ENCODE measurements around the gene HNRNPF. TPM values are rescaled to one million over a fixed set of nuclear protein-coding genes. Genes with fewer than 3 reads are reported as not detected.

HNRNPF gene
- total and polyA plus RNA-seq, 2 of the 8 experiments (the other 6 are each of a cell fraction or from before 2014, with no cell fraction given) = 209 to 389 TPM

DNA sequence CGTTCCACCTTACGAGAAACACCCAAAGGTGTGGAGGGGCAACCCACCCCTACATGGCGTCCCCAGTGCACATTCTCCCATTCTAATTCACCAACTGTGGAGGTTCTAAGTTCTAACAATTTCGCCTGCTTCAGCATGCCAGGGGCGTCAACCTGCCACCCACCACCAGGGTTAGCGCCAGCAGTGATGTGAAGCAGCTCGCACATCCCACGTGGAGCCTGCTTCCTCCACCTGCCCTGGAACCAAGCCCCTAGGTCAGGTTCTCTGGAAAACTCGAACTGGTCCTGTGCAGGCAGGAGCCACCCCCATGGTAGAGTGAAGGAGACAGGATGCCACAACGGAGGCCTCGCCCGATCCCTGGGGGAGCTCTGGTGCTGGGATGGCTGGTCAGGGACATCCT, 70.9 kb downstream of the HNRNPF start:
- Histone ChIP-seq H2BK20ac (ENCODE audit: low read length) (peak overlapping the region; percentile 40; the same call in 1 of the 2 replicates), H3K9me3 (ENCODE audit: insufficient read depth in 2 of 2, low read depth in 1 of 2, low read length in 1 of 2) (no peaks in the 10 kb centered on the region), H3K18ac (ENCODE audit: extremely low read depth, low read length) (peak overlapping the region; percentile 93), H3K27ac (ENCODE audit: low read depth, low read length) (no peak overlapping the region), H4K20me1 (replicated peaks in 1 of 2; ENCODE audit: control insufficient read depth in 1 of 2, insufficient read depth in 2 of 2, low read length in 2 of 2) (no peaks in the 10 kb centered on the region), H4K91ac (replicated peaks; ENCODE audit: insufficient read length, low read length) (peak overlapping the region; percentile 98), H3K79me2 (ENCODE audit: control insufficient read depth in 1 of 2, insufficient read depth in 2 of 2, low read length in 2 of 2) (no peaks in the 10 kb centered on the region), H3K4me2 (ENCODE audit: insufficient read depth in 1 of 2, low read depth in 2 of 2, low read length in 2 of 2) (peak overlapping the region in 1 of 2 experiments; percentile 28; a peak in 1 of 4 replicates), H2AFZ (ENCODE audit: low read length) (no peak overlapping the region), H3K23me2 (ENCODE audit: low read depth, low read length) (no peaks in the 10 kb centered on the region), H2BK15ac (ENCODE audit: low read length) (no peak overlapping the region), H3K79me1 (ENCODE audit: low read depth, low read length) (no peaks in the 10 kb centered on the region), H3K14ac (ENCODE audit: insufficient read length) (no peak overlapping the region), H3K23ac (ENCODE audit: insufficient read length) (no peak overlapping the region), H2BK120ac (replicated peaks; ENCODE audit: low read depth, low read length) (peak overlapping the region; percentile 18), H3K36me3 (ENCODE audit: control insufficient read depth in 2 of 4, insufficient read depth in 4 of 4, low read length in 3 of 4) (no peaks in the 10 kb centered on the region), H3K4ac (replicated peaks; ENCODE audit: insufficient read length, low read depth, low read length) (peak overlapping the region; percentile 72), H3K4me1 (replicated peaks in 1 of 4; ENCODE audit: control insufficient read depth in 3 of 4, insufficient read depth in 4 of 4, low read length in 3 of 4) (peaks cover 4 to 11% (median 7%) of the 10 kb centered on the region in 4 experiments), H3K27me3 (replicated peaks in 1 of 4; ENCODE audit: control insufficient read depth in 3 of 4, extremely low read depth in 1 of 4, insufficient read depth in 3 of 4, low read length in 3 of 4) (no peaks in the 10 kb centered on the region), H4K5ac (ENCODE audit: insufficient read length, low read depth, low read length) (peak overlapping the region; percentile 86), H3K56ac (replicated peaks; ENCODE audit: insufficient read length, low read depth, low read length) (no peak overlapping the region), H4K8ac (ENCODE audit: extremely low read depth, insufficient read depth, low read length) (no peak overlapping the region), H2BK5ac (ENCODE audit: low read depth, low read length) (peak overlapping the region; percentile 62; the same call in 1 of the 2 replicates), H2AK5ac (ENCODE audit: low read depth, low read length) (peak overlapping the region; percentile 54; the same call in 1 of the 2 replicates), H3K4me3 (ENCODE audit: extremely low read depth in 1 of 4, insufficient read depth in 2 of 4, low read depth in 3 of 4, low read length in 4 of 4) (no peak overlapping the region), H3K9ac (replicated peaks in 1 of 4; ENCODE audit: extremely low read depth in 1 of 4, low read depth in 3 of 4, low read length in 3 of 4) (no peak overlapping the region), H2BK12ac (ENCODE audit: low read depth, low read length) (peak overlapping the region; percentile 86)
- DNase-seq (ENCODE audit: low read depth in 1 of 2, low spot score in 2 of 2) = no peak
- ChIA-PET CTCF (ENCODE audit: partially characterized antibody) (interaction anchor here (0.7 to 3.2 kb wide), 14 partner anchors 8 to 181 kb away, joined by 3 to 17 read pairs (median 4); no protein-coding TSS in a partner anchor), POLR2A (ENCODE audit: partially characterized antibody) (interaction anchor here (0.9 to 1.1 kb wide), 2 partner anchors 16 to 70 kb away, joined by 3 to 4 read pairs; no protein-coding TSS in a partner anchor)
- 78% methylated on average over 12 of the region's 12 CpGs; no CpG with 5 or more reads in 1 of the 2 experiments for WGBS, 2 experiments (ENCODE audit: extremely low coverage in 1 of 2, insufficient coverage in 1 of 2, insufficient read length in 1 of 2, insufficient replicate concordance in 2 of 2, low coverage in 1 of 2, low lambda C conversion rate in 2 of 2, missing lambda C conversion rate in 1 of 2)
- FAIRE-seq = no peak
- TF ChIP-seq, protein P1, sequence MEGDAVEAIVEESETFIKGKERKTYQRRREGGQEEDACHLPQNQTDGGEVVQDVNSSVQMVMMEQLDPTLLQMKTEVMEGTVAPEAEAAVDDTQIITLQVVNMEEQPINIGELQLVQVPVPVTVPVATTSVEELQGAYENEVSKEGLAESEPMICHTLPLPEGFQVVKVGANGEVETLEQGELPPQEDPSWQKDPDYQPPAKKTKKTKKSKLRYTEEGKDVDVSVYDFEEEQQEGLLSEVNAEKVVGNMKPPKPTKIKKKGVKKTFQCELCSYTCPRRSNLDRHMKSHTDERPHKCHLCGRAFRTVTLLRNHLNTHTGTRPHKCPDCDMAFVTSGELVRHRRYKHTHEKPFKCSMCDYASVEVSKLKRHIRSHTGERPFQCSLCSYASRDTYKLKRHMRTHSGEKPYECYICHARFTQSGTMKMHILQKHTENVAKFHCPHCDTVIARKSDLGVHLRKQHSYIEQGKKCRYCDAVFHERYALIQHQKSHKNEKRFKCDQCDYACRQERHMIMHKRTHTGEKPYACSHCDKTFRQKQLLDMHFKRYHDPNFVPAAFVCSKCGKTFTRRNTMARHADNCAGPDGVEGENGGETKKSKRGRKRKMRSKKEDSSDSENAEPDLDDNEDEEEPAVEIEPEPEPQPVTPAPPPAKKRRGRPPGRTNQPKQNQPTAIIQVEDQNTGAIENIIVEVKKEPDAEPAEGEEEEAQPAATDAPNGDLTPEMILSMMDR (IDR thresholded peaks at IDR 0.05; ENCODE audit: control extremely low read depth in 1 of 3, insufficient read depth in 1 of 3, low read depth in 1 of 3, low read length in 3 of 3) = peak in 1 of 3 experiments; percentile 57; a peak in 1 of 4 replicates
- TF ChIP-seq RBBP5 (IDR thresholded peaks at IDR 0.05; ENCODE audit: borderline replicate concordance, low read depth, low read length) (no peak), EP300 (IDR thresholded peaks at IDR 0.05; ENCODE audit: borderline replicate concordance in 1 of 2, low read depth in 2 of 2, low read length in 2 of 2) (no peak), CHD1 (IDR thresholded peaks at IDR 0.05; ENCODE audit: low read depth, low read length) (no peak), PHF8 (conservative IDR thresholded peaks at IDR 0.05; ENCODE audit: low read depth, low read length) (no peak), TCF12 (IDR thresholded peaks at IDR 0.05; ENCODE audit: low read depth, low read length) (no peak)

Measured in H1 (cell line).